Measurements from ENCODE around the gene RPL32. TPM values are rescaled to one million over a fixed set of nuclear protein-coding genes. Genes with fewer than 3 reads are reported as not detected.
A peak's percentile ranks its signal among the peaks of the same experiment; 100 is the strongest.

The RPL32 gene
- total and polyA plus RNA-seq, 9 of the 15 experiments (the other 6 are each of a cell fraction or from before 2014, with no cell fraction given): 2,738 to 6,200 (median 4,286) TPM

- TF ChIP-seq, protein P1, sequence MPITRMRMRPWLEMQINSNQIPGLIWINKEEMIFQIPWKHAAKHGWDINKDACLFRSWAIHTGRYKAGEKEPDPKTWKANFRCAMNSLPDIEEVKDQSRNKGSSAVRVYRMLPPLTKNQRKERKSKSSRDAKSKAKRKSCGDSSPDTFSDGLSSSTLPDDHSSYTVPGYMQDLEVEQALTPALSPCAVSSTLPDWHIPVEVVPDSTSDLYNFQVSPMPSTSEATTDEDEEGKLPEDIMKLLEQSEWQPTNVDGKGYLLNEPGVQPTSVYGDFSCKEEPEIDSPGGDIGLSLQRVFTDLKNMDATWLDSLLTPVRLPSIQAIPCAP (CRISPR knock-in tag; IDR thresholded peaks at IDR 0.05; ENCODE audit: borderline replicate concordance): no peak
- TF ChIP-seq ZBTB26 (CRISPR knock-in tag; IDR thresholded peaks at IDR 0.05) (no peak), POLR3G (IDR thresholded peaks at IDR 0.05; ENCODE audit: extremely low read depth, insufficient read length, insufficient replicate concordance) (no peak), ZNF668 (CRISPR knock-in tag; IDR thresholded peaks at IDR 0.05) (no peak), HNRNPK (IDR thresholded peaks at IDR 0.05; ENCODE audit: low read depth, low read length, poor library complexity, severe bottlenecking) (no peak), HOXB6 (CRISPR knock-in tag; IDR thresholded peaks at IDR 0.05; ENCODE audit: borderline replicate concordance) (no peak), U2AF1 (optimal IDR thresholded peaks at IDR 0.05; ENCODE audit: low read depth, low read length) (no peak), ATF6 (CRISPR knock-in tag; IDR thresholded peaks at IDR 0.05) (no peak), SNIP1 (IDR thresholded peaks at IDR 0.05; ENCODE audit: low read depth) (0 out of 2 replicates have a peak, but pooled peaks have one; percentile 8), ZNF3 (CRISPR knock-in tag; IDR thresholded peaks at IDR 0.05) (peak; percentile 63; the same call in 1 of the 2 replicates), ZNF695 (CRISPR knock-in tag; IDR thresholded peaks at IDR 0.05) (no peak), CEBPG (CRISPR knock-in tag; IDR thresholded peaks at IDR 0.05) (no peak), CEBPG (tag; conservative IDR thresholded peaks at IDR 0.05 in 1 of 2, IDR thresholded peaks at IDR 0.05 in 1 of 2) (peak in 1 of 2 experiments; percentile 64; a peak in 1 of 4 replicates), ZNF41 (CRISPR knock-in tag; conservative IDR thresholded peaks at IDR 0.05) (0 out of 2 replicates have a peak, but pooled peaks have one; percentile 39), ZBTB17 (CRISPR knock-in tag; IDR thresholded peaks at IDR 0.05) (0 out of 2 replicates have a peak, but pooled peaks have one; percentile 18), KLF6 (CRISPR knock-in tag; IDR thresholded peaks at IDR 0.05; ENCODE audit: borderline replicate concordance) (no peak)
- TF ChIP-seq, protein P2, sequence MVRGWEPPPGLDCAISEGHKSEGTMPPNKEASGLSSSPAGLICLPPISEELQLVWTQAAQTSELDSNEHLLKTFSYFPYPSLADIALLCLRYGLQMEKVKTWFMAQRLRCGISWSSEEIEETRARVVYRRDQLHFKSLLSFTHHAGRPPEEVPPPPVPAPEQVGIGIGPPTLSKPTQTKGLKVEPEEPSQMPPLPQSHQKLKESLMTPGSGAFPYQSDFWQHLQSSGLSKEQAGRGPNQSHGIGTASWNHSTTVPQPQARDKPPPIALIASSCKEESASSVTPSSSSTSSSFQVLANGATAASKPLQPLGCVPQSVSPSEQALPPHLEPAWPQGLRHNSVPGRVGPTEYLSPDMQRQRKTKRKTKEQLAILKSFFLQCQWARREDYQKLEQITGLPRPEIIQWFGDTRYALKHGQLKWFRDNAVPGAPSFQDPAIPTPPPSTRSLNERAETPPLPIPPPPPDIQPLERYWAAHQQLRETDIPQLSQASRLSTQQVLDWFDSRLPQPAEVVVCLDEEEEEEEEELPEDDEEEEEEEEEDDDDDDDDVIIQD (CRISPR knock-in tag; IDR thresholded peaks at IDR 0.05): no peak
- TF ChIP-seq, protein P3, sequence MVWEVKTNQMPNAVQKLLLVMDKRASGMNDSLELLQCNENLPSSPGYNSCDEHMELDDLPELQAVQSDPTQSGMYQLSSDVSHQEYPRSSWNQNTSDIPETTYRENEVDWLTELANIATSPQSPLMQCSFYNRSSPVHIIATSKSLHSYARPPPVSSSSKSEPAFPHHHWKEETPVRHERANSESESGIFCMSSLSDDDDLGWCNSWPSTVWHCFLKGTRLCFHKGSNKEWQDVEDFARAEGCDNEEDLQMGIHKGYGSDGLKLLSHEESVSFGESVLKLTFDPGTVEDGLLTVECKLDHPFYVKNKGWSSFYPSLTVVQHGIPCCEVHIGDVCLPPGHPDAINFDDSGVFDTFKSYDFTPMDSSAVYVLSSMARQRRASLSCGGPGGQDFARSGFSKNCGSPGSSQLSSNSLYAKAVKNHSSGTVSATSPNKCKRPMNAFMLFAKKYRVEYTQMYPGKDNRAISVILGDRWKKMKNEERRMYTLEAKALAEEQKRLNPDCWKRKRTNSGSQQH (CRISPR knock-in tag; IDR thresholded peaks at IDR 0.05): 0 out of 2 replicates have a peak, but pooled peaks have one; percentile 6
- TF ChIP-seq, protein P4, sequence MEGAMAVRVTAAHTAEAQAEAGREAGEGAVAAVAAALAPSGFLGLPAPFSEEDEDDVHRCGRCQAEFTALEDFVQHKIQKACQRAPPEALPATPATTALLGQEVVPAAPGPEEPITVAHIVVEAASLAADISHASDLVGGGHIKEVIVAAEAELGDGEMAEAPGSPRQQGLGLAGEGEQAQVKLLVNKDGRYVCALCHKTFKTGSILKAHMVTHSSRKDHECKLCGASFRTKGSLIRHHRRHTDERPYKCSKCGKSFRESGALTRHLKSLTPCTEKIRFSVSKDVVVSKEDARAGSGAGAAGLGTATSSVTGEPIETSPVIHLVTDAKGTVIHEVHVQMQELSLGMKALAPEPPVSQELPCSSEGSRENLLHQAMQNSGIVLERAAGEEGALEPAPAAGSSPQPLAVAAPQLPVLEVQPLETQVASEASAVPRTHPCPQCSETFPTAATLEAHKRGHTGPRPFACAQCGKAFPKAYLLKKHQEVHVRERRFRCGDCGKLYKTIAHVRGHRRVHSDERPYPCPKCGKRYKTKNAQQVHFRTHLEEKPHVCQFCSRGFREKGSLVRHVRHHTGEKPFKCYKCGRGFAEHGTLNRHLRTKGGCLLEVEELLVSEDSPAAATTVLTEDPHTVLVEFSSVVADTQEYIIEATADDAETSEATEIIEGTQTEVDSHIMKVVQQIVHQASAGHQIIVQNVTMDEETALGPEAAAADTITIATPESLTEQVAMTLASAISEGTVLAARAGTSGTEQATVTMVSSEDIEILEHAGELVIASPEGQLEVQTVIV (CRISPR knock-in tag; IDR thresholded peaks at IDR 0.05; ENCODE audit: borderline replicate concordance): no peak
Measured at GRCh38 chr3:12841970-12842328, 584 bp upstream of the RPL32 start (continued).
